ENCODE data around the gene PTGES.

GRCh38 chr9:129786481-129786880, 33.6 kb upstream of the PTGES start:
- no peak for TF ChIP-seq CTCF (IDR thresholded peaks at IDR 0.05)
- no peak for TF ChIP-seq POLR2A (IDR thresholded peaks at IDR 0.05)

Data from heart left ventricle (tissue), 13 donors.